ENCODE measurements around the gene CDRT4.

Gene CDRT4

DNA sequence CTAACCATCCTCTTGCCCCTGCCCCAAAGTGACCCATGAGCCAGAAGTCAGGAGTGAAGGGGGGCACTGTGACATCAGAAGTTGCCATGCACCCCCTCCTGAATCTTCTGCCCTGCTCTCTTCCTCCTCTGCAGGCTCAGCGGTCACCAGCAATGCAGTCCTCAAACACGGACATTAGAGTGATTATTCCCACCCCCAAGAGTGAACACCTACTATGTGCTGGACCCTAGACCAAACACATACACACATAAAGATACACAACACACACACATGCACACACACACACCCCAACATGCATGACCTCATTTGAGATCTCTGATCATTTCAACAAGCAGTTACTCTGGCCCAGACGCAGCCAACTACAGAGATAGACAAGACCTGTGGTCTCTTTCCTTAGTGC lies at the start of gene CDRT4:
CDRT4 (minus strand) TSS at position 30 of the 400 bp plus-strand sequence. CDS start 27,383 bp downstream, outside the sequence.
- no peak within 1 kb of the TSS for H3K27ac ChIP-seq (ENCODE audit: low read depth, low read length)
- H3K4me1 ChIP-seq (ENCODE audit: insufficient read depth, low read length): peaks cover 33% of the 10 kb centered on the region
- no peak within 1 kb of the TSS for H3K9ac ChIP-seq (ENCODE audit: low read length)
- H3K36me3 ChIP-seq (ENCODE audit: insufficient read depth, low read length): no peaks in the 10 kb centered on the region
- no peaks in the 10 kb centered on the region for H3K9me3 ChIP-seq (ENCODE audit: low read length)
- no peaks in the 10 kb centered on the region for H3K27me3 ChIP-seq (ENCODE audit: control insufficient read depth in 1 of 2, insufficient read depth in 2 of 2, low read length in 2 of 2)
- no peak within 1 kb of the TSS for H3K4me3 ChIP-seq (ENCODE audit: low read depth in 1 of 2, low read length in 2 of 2)

DNA sequence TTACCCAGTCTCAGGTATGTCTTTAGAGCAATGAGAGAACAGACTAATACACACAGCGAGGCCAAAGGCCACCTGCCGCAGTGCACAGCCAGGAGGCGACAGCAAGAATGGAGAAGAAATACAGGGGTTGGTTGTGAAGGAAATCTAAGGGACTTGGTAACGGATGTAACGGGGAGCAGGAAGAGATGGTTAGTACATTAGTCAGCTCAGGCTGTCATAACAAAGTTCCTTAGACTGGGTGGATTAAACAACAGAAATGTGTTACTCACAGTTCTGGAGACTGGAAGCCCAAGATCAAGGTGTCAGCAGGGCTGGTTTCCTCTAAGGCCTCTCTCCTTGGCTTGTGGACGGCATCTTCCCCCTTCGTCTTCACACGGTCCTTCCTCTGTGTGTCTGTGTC lies 48.7 kb upstream of the CDRT4 start:
- no peak overlapping the region for H3K9ac ChIP-seq (ENCODE audit: low read length)
- H3K9me3 ChIP-seq (ENCODE audit: low read length): no peaks in the 10 kb centered on the region
- H3K4me3 ChIP-seq (ENCODE audit: low read depth in 1 of 2, low read length in 2 of 2): no peak overlapping the region
- peaks cover 12% of the 10 kb centered on the region for H3K36me3 ChIP-seq (ENCODE audit: insufficient read depth, low read length)
- no peak overlapping the region for H3K27ac ChIP-seq (ENCODE audit: low read depth, low read length)
- no peaks in the 10 kb centered on the region for H3K27me3 ChIP-seq (ENCODE audit: control insufficient read depth in 1 of 2, insufficient read depth in 2 of 2, low read length in 2 of 2)
- peaks cover 18% of the 10 kb centered on the region for H3K4me1 ChIP-seq (ENCODE audit: insufficient read depth, low read length)

- Histone ChIP-seq H3K4me3 (ENCODE audit: low read depth in 1 of 2, low read length in 2 of 2) (no peak overlapping the region), H3K27ac (ENCODE audit: low read depth, low read length) (no peak overlapping the region), H3K9ac (ENCODE audit: low read length) (no peak overlapping the region), H3K9me3 (ENCODE audit: low read length) (no peaks in the 10 kb centered on the region), H3K4me1 (ENCODE audit: insufficient read depth, low read length) (peaks cover 18% of the 10 kb centered on the region), H3K27me3 (ENCODE audit: control insufficient read depth in 1 of 2, insufficient read depth in 2 of 2, low read length in 2 of 2) (no peaks in the 10 kb centered on the region), H3K36me3 (ENCODE audit: insufficient read depth, low read length) (peaks cover 12% of the 10 kb centered on the region)
Observed at GRCh38 chr17:15514469-15514868, 47.0 kb upstream of the CDRT4 start.

DNA sequence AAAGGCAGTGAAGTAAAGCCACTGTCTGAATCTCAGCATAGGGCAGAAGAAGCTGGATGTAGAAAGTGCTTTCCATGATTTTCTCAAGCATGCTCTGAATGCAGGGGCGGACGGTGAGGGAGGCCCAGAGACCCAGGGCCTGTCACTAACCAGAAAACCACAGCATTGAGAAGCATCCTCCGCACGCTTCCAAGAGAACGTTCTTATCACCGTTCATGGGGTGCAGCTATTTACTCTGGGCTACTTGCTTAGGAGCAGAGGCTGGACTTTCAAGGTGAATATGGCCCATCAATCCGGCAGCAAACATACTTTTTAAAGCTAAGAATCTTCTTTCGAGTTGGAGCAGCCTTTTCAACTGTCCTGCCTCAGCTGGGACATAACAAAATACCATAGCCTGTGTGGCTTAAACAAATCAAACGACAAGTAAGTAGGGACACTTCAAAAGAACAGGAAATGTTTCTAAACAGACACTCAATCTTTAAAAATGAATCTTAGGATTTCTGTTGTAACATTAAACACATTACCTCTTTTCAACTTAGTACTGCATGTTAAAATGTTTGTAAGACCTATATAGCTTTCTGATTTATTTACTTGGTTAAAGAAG lies 46.5 kb upstream of the CDRT4 start:
- Histone ChIP-seq H3K9me3 (ENCODE audit: low read length) (no peaks in the 10 kb centered on the region), H3K27me3 (ENCODE audit: control insufficient read depth in 1 of 2, insufficient read depth in 2 of 2, low read length in 2 of 2) (no peaks in the 10 kb centered on the region), H3K4me3 (ENCODE audit: low read depth in 1 of 2, low read length in 2 of 2) (no peak overlapping the region), H3K27ac (ENCODE audit: low read depth, low read length) (peak overlapping the region; percentile 4), H3K9ac (ENCODE audit: low read length) (no peak overlapping the region), H3K36me3 (ENCODE audit: insufficient read depth, low read length) (peaks cover 12% of the 10 kb centered on the region), H3K4me1 (ENCODE audit: insufficient read depth, low read length) (peaks cover 18% of the 10 kb centered on the region)

DNA sequence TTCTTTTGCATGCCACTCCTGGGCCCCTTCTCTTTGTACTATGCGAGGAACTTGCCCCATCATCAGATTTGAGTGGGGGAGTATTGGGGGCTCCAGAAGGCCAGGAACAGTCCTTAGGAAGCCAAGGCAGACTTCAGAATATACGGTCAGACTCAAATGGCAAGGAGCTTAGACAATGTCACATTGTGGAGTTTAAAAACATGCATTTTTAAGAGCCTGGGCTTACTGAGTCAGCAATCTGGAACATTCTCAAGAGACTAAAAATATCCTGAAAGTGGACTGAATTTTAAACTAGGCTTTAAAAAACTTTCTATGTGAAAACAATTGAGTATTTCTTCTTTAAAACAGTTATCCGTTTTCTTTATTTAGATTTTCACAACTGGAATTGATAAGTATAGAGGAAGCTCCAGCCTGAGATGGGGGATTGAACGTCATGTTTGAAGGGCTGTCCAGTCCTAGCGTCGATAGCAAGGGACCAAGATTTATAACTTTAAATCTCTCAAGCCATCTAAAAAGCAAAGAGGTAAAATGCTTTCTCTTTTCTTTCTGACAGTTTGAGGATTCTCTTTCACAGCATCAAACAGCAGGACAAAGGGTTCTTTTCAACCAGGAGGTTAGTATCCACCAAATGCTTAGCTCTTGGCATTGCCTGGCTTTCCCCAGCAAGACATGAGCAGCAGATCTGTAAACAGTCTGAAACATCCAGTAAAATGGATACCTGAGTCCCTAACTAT lies 45.8 kb upstream of the CDRT4 start:
- H3K27me3 ChIP-seq (ENCODE audit: control insufficient read depth in 1 of 2, insufficient read depth in 2 of 2, low read length in 2 of 2): no peaks in the 10 kb centered on the region
- peaks cover 18% of the 10 kb centered on the region for H3K4me1 ChIP-seq (ENCODE audit: insufficient read depth, low read length)
- peaks cover 12% of the 10 kb centered on the region for H3K36me3 ChIP-seq (ENCODE audit: insufficient read depth, low read length)
- H3K27ac ChIP-seq (ENCODE audit: low read depth, low read length): peak overlapping the region; percentile 4
- no peak overlapping the region for H3K4me3 ChIP-seq (ENCODE audit: low read depth in 1 of 2, low read length in 2 of 2)
- H3K9ac ChIP-seq (ENCODE audit: low read length): no peak overlapping the region
- H3K9me3 ChIP-seq (ENCODE audit: low read length): no peaks in the 10 kb centered on the region

DNA sequence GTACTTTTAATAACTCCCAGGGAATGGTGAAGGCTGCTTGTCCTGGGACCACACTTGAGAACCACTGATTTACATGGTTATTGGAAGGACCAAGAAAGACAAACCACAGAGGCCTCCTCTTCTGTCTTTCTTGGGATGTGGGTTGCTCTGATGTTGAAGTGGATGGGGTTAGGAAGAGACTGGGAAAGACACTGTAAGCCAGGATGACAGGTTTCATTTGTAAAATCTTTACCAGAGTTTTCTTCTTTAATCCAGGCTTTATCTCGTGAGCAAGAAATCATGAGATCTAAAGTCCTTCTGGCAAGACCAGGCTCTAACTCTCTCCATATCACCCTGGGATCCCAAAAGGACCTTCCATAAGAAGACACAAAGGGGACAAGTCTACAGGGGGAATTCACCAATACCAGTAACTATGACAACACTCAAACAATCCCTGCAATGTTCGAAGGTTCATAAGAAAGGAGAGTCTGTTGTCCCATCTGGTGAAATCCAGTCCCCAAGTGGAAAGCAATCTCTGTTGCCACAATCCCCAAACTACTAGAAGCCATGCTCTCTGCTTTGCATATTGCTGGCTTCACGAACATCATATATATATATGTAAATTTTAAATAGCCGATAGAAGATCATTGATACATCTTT lies 44.8 kb upstream of the CDRT4 start:
- H3K27me3 ChIP-seq (ENCODE audit: control insufficient read depth in 1 of 2, insufficient read depth in 2 of 2, low read length in 2 of 2): no peaks in the 10 kb centered on the region
- no peaks in the 10 kb centered on the region for H3K9me3 ChIP-seq (ENCODE audit: low read length)
- H3K36me3 ChIP-seq (ENCODE audit: insufficient read depth, low read length): peaks cover 12% of the 10 kb centered on the region
- no peak overlapping the region for H3K9ac ChIP-seq (ENCODE audit: low read length)
- H3K27ac ChIP-seq (ENCODE audit: low read depth, low read length): no peak overlapping the region
- H3K4me3 ChIP-seq (ENCODE audit: low read depth in 1 of 2, low read length in 2 of 2): no peak overlapping the region
- peaks cover 18% of the 10 kb centered on the region for H3K4me1 ChIP-seq (ENCODE audit: insufficient read depth, low read length)

GRCh38 chr17:15511142-15511541 lies 43.7 kb upstream of the CDRT4 start:
- Histone ChIP-seq H3K36me3 (ENCODE audit: insufficient read depth, low read length) (peaks cover 8% of the 10 kb centered on the region), H3K27ac (ENCODE audit: low read depth, low read length) (no peak overlapping the region), H3K27me3 (ENCODE audit: control insufficient read depth in 1 of 2, insufficient read depth in 2 of 2, low read length in 2 of 2) (no peaks in the 10 kb centered on the region), H3K9ac (ENCODE audit: low read length) (no peak overlapping the region), H3K9me3 (ENCODE audit: low read length) (no peaks in the 10 kb centered on the region), H3K4me3 (ENCODE audit: low read depth in 1 of 2, low read length in 2 of 2) (no peak overlapping the region), H3K4me1 (ENCODE audit: insufficient read depth, low read length) (peaks cover 18% of the 10 kb centered on the region)

GRCh38 chr17:15510361-15510760 lies 42.9 kb upstream of the CDRT4 start:
- no peak overlapping the region for H3K4me3 ChIP-seq (ENCODE audit: low read depth in 1 of 2, low read length in 2 of 2)
- peaks cover 18% of the 10 kb centered on the region for H3K4me1 ChIP-seq (ENCODE audit: insufficient read depth, low read length)

GRCh38 chr17:15509095-15509494 lies 41.7 kb upstream of the CDRT4 start:
- Histone ChIP-seq H3K36me3 (ENCODE audit: insufficient read depth, low read length) (no peaks in the 10 kb centered on the region), H3K9ac (ENCODE audit: low read length) (no peak overlapping the region), H3K27me3 (ENCODE audit: control insufficient read depth in 1 of 2, insufficient read depth in 2 of 2, low read length in 2 of 2) (no peaks in the 10 kb centered on the region), H3K4me3 (ENCODE audit: low read depth in 1 of 2, low read length in 2 of 2) (no peak overlapping the region), H3K9me3 (ENCODE audit: low read length) (no peaks in the 10 kb centered on the region), H3K4me1 (ENCODE audit: insufficient read depth, low read length) (peaks cover 15% of the 10 kb centered on the region), H3K27ac (ENCODE audit: low read depth, low read length) (no peak overlapping the region)

More at GRCh38 chr17:15510361-15510760, 42.9 kb upstream of the CDRT4 start:
- H3K36me3 ChIP-seq (ENCODE audit: insufficient read depth, low read length): peaks cover under 1% of the 10 kb centered on the region
- no peak overlapping the region for H3K27ac ChIP-seq (ENCODE audit: low read depth, low read length)
- H3K9me3 ChIP-seq (ENCODE audit: low read length): no peaks in the 10 kb centered on the region
- no peaks in the 10 kb centered on the region for H3K27me3 ChIP-seq (ENCODE audit: control insufficient read depth in 1 of 2, insufficient read depth in 2 of 2, low read length in 2 of 2)
- no peak overlapping the region for H3K9ac ChIP-seq (ENCODE audit: low read length)

GRCh38 chr17:15508466-15508865 lies 41.0 kb upstream of the CDRT4 start:
- H3K9ac ChIP-seq (ENCODE audit: low read length): no peak overlapping the region

GRCh38 chr17:15507896-15508295 lies 40.5 kb upstream of the CDRT4 start:
- Histone ChIP-seq H3K27ac (ENCODE audit: low read depth, low read length) (no peak overlapping the region), H3K9ac (ENCODE audit: low read length) (no peak overlapping the region), H3K4me3 (ENCODE audit: low read depth in 1 of 2, low read length in 2 of 2) (no peak overlapping the region), H3K9me3 (ENCODE audit: low read length) (no peaks in the 10 kb centered on the region), H3K4me1 (ENCODE audit: insufficient read depth, low read length) (peaks cover 7% of the 10 kb centered on the region), H3K27me3 (ENCODE audit: control insufficient read depth in 1 of 2, insufficient read depth in 2 of 2, low read length in 2 of 2) (no peaks in the 10 kb centered on the region), H3K36me3 (ENCODE audit: insufficient read depth, low read length) (no peaks in the 10 kb centered on the region)

More at GRCh38 chr17:15508466-15508865, 41.0 kb upstream of the CDRT4 start:
- no peak overlapping the region for H3K4me3 ChIP-seq (ENCODE audit: low read depth in 1 of 2, low read length in 2 of 2)
- H3K36me3 ChIP-seq (ENCODE audit: insufficient read depth, low read length): no peaks in the 10 kb centered on the region
- no peak overlapping the region for H3K27ac ChIP-seq (ENCODE audit: low read depth, low read length)
- peaks cover 8% of the 10 kb centered on the region for H3K4me1 ChIP-seq (ENCODE audit: insufficient read depth, low read length)
- H3K27me3 ChIP-seq (ENCODE audit: control insufficient read depth in 1 of 2, insufficient read depth in 2 of 2, low read length in 2 of 2): no peaks in the 10 kb centered on the region
- H3K9me3 ChIP-seq (ENCODE audit: low read length): no peaks in the 10 kb centered on the region

All from muscle layer of colon (tissue), 2 donors.